HepG2 (cell line): Measurements from ENCODE around the gene KIZ. TPM values are rescaled to one million over a fixed set of nuclear protein-coding genes. Genes with fewer than 3 reads are reported as not detected.

Experiments used
- ARID2 ChIP-seq: sonication (generic); formaldehyde crosslinking; IDR thresholded peaks from 2 replicates; pipeline ENCODE4 v1.8.1; 2022; ENCODE audit warnings: mild to moderate bottlenecking, missing genetic modification reagents, borderline replicate concordance
- KAT8 ChIP-seq: IDR thresholded peaks from 2 replicates; pipeline ENCODE4 v1.6.1; 2016; ENCODE audit warnings: missing genetic modification reagents, missing compliant biosample characterization
- NFE2 ChIP-seq: sonication (generic); formaldehyde crosslinking; IDR thresholded peaks from 2 replicates; pipeline ENCODE4 v1.4.0; 2020; ENCODE audit warnings: missing genetic modification reagents
- RNF2 ChIP-seq: fragments of 450-650 bp; conservative IDR thresholded peaks from 2 replicates; pipeline ENCODE4 v1.6.1; 2016; ENCODE audit warnings: low read depth
- SNAPC4 ChIP-seq: sonication (generic); formaldehyde crosslinking; IDR thresholded peaks from 2 replicates; pipeline ENCODE4 v1.4.0; 2020; ENCODE audit warnings: mild to moderate bottlenecking, missing genetic modification reagents
- UBTF ChIP-seq: sonication (generic); formaldehyde crosslinking; IDR thresholded peaks from 2 replicates; pipeline ENCODE4 v1.4.0; 2020; ENCODE audit warnings: mild to moderate bottlenecking, missing genetic modification reagents
- YEATS4 ChIP-seq: sonication (generic); formaldehyde crosslinking; IDR thresholded peaks from 2 replicates; pipeline ENCODE4 v1.4.0; 2020; ENCODE audit warnings: missing genetic modification reagents, borderline replicate concordance
- ZBTB10 ChIP-seq: sonication (generic); formaldehyde crosslinking; IDR thresholded peaks from 2 replicates; pipeline ENCODE4 v1.4.0; 2020; ENCODE audit warnings: missing genetic modification reagents, borderline replicate concordance
- ZMYM4 ChIP-seq: sonication (generic); formaldehyde crosslinking; IDR thresholded peaks from 2 replicates; pipeline ENCODE4 v1.8.1; 2023; ENCODE audit warnings: mild to moderate bottlenecking, missing genetic modification reagents
- ZNF274 ChIP-seq: sonication (generic); formaldehyde crosslinking; IDR thresholded peaks from 2 replicates; pipeline ENCODE4 v1.5.1; 2020; ENCODE audit warnings: mild to moderate bottlenecking, missing genetic modification reagents
- ZNF496 ChIP-seq: sonication (generic); formaldehyde crosslinking; IDR thresholded peaks from 2 replicates; pipeline ENCODE4 v1.8.1; 2023; ENCODE audit warnings: mild to moderate bottlenecking, moderate library complexity, missing genetic modification reagents; ENCODE audit not compliant: insufficient replicate concordance
- ZNF557 ChIP-seq: sonication (generic); formaldehyde crosslinking; IDR thresholded peaks from 2 replicates; pipeline ENCODE4 v1.4.0; 2020; ENCODE audit warnings: missing genetic modification reagents
- ZSCAN20 ChIP-seq: sonication (generic); formaldehyde crosslinking; IDR thresholded peaks from 2 replicates; pipeline ENCODE4 v1.4.0; 2020; ENCODE audit warnings: missing genetic modification reagents, mild to moderate bottlenecking, borderline replicate concordance
- ZXDC ChIP-seq: sonication (generic); formaldehyde crosslinking; IDR thresholded peaks from 2 replicates; pipeline ENCODE4 v1.5.0; 2020; ENCODE audit warnings: mild to moderate bottlenecking, missing genetic modification reagents
- polyA plus RNA-seq, 8 experiments: library from polyadenylated mRNA; depleted of rRNA in 3 of 8; stranded (reverse) in 7 of 8; unstranded in 1 of 8; fragments of >200 nt; fragmentation: Illumina TruSeq in 4 of 8; extraction: Trizol in 4 of 8; gene quantifications; 2 replicates each; pipeline versions ENCODE4 v1.2.1 to v1.2.3, GENCODE V29; 2011 to 2016; ENCODE audit warnings: low read depth in 4 of 8, missing spikeins in 1 of 8, mixed read lengths in 1 of 8; ENCODE audit not compliant: insufficient read depth in 1 of 8
- total RNA-seq, 5 experiments: library from RNA; depleted of rRNA; stranded (reverse); fragments of >200 nt; fragmentation: Illumina TruSeq; extraction: Trizol; gene quantifications; 2 replicates each; pipeline ENCODE4 v1.2.3, GENCODE V29; 2016; ENCODE audit warnings: low read depth in 1 of 5

The KIZ gene
- total and polyA plus RNA-seq, 2 of the 13 experiments (the other 11 are each of a cell fraction or from before 2014, with no cell fraction given): 46.3 to 114 TPM

GRCh38 chr20:21125849-21126580 is at the start of gene KIZ (continued):
- peak; percentile 17; the same call in 1 of the 2 replicates for TF ChIP-seq SNAPC4
- peak; percentile 35; the same call in 1 of the 2 replicates for TF ChIP-seq RNF2
- TF ChIP-seq ARID2 (CRISPR knock-in tag): peak; percentile 68; the same call in 1 of the 2 replicates
- TF ChIP-seq ZNF557 (CRISPR knock-in tag): peak; percentile 18; the same call in 1 of the 2 replicates
- no peak for TF ChIP-seq ZXDC (CRISPR knock-in tag)
- TF ChIP-seq ZMYM4 (CRISPR knock-in tag): peak; percentile 93
- TF ChIP-seq ZNF496 (CRISPR knock-in tag): no peak
- 0 out of 2 replicates have a peak, but pooled peaks have one; percentile 49 for TF ChIP-seq ZSCAN20 (CRISPR knock-in tag)
- TF ChIP-seq KAT8 (CRISPR knock-in tag): peak; percentile 78; the same call in 1 of the 2 replicates
- peak; percentile 95 for TF ChIP-seq UBTF (CRISPR knock-in tag)
- TF ChIP-seq ZNF274: peak; percentile 92
- peak; percentile 1; the same call in 1 of the 2 replicates for TF ChIP-seq NFE2 (CRISPR knock-in tag)
- TF ChIP-seq YEATS4 (CRISPR knock-in tag): peak; percentile 91
- TF ChIP-seq ZBTB10 (CRISPR knock-in tag): peak; percentile 66; the same call in 1 of the 2 replicates
